ENCODE measurements around the gene POFUT1. TPM values are rescaled to one million over a fixed set of nuclear protein-coding genes. Genes with fewer than 3 reads are reported as not detected.

POFUT1 gene
- total and polyA plus RNA-seq, 9 of the 15 experiments (the other 6 are each of a cell fraction or from before 2014, with no cell fraction given) = 3.5 to 44.7 (median 23.5) TPM

DNA sequence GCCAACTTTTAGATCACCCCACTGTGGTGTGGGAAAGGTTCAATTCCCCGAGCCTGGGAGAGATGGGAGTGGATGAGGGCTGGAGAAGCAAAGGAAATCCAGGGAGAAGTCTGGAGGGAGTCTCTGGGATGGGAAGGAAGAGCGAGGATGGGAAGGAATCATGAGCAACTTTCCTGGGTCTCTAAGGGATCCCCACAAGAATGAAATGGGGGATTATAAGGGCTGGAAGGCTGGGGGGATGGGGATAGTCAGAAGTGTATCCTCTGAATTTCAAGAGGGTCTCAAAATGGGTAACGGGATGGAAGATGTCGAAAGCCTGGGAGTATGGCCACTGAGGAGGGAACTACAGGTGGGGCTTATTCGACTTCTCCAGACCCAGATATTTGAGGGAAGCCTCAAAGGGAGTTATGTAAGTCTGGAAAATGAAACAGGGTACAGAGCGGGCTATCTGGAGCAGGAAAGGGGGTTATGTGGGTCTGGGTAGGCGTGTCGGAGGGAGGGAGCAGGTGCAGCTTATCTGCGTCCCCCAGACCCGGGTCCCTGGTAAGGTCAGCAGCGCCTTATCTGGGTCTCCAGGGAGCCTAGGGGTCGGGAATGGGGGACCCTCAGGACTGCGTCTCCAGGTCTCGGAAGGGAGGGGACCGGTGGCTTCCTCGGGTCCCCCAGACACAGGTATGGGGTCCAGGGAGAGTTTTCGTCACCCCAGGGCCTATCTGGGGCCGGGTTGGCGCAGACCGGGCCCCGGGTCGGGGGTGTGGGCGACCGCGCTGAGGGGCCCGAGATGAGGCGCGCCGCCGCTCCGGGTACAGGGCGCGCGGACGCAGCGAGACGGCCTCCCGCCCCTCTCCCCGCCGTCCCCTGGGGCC lies 687 bp upstream of the POFUT1 start (continued):
- TF ChIP-seq, protein P1, sequence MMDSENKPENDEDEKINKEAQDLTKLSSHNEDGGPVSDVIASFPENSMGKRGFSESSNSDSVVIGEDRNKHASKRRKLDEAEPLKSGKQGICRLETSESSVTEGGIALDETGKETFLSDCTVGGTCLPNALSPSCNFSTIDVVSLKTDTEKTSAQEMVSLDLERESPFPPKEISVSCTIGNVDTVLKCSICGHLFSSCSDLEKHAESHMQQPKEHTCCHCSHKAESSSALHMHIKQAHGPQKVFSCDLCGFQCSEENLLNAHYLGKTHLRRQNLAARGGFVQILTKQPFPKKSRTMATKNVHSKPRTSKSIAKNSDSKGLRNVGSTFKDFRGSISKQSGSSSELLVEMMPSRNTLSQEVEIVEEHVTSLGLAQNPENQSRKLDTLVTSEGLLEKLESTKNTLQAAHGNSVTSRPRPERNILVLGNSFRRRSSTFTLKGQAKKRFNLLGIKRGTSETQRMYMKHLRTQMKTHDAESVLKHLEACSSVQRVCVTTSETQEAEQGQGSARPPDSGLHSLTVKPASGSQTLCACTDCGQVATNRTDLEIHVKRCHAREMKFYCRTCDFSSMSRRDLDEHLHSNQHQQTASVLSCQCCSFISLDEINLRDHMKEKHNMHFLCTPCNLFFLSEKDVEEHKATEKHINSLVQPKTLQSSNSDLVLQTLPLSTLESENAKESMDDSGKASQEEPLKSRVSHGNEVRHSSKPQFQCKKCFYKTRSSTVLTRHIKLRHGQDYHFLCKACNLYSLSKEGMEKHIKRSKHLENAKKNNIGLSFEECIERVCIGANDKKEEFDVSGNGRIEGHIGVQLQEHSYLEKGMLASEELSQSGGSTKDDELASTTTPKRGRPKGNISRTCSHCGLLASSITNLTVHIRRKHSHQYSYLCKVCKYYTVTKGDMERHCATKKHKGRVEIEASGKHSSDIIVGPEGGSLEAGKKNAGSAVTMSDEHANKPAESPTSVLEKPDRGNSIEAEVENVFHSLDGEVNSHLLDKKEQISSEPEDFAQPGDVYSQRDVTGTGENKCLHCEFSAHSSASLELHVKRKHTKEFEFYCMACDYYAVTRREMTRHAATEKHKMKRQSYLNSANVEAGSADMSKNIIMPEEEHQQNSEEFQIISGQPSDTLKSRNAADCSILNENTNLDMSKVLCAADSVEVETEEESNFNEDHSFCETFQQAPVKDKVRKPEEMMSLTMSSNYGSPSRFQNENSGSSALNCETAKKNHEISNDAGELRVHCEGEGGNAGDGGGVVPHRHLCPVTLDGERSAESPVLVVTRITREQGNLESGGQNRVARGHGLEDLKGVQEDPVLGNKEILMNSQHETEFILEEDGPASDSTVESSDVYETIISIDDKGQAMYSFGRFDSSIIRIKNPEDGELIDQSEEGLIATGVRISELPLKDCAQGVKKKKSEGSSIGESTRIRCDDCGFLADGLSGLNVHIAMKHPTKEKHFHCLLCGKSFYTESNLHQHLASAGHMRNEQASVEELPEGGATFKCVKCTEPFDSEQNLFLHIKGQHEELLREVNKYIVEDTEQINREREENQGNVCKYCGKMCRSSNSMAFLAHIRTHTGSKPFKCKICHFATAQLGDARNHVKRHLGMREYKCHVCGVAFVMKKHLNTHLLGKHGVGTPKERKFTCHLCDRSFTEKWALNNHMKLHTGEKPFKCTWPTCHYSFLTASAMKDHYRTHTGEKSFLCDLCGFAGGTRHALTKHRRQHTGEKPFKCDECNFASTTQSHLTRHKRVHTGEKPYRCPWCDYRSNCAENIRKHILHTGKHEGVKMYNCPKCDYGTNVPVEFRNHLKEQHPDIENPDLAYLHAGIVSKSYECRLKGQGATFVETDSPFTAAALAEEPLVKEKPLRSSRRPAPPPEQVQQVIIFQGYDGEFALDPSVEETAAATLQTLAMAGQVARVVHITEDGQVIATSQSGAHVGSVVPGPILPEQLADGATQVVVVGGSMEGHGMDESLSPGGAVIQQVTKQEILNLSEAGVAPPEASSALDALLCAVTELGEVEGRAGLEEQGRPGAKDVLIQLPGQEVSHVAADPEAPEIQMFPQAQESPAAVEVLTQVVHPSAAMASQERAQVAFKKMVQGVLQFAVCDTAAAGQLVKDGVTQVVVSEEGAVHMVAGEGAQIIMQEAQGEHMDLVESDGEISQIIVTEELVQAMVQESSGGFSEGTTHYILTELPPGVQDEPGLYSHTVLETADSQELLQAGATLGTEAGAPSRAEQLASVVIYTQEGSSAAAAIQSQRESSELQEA (IDR thresholded peaks at IDR 0.05; ENCODE audit: low read depth) = no peak
- TF ChIP-seq ZBTB40 (IDR thresholded peaks at IDR 0.05) (0 out of 2 replicates have a peak, but pooled peaks have one; percentile 16), ZBTB40 (CRISPR knock-in tag; IDR thresholded peaks at IDR 0.05) (no peak), ZNF354B (CRISPR knock-in tag; IDR thresholded peaks at IDR 0.05) (no peak), POLR3G (IDR thresholded peaks at IDR 0.05; ENCODE audit: extremely low read depth, insufficient read length, insufficient replicate concordance) (no peak), TRIM24 (IDR thresholded peaks at IDR 0.05) (no peak), FOXA1 (IDR thresholded peaks at IDR 0.05; ENCODE audit: borderline replicate concordance) (no peak), GTF2F1 (IDR thresholded peaks at IDR 0.05; ENCODE audit: low read depth, low read length) (no peak), KAT7 (CRISPR knock-in tag; IDR thresholded peaks at IDR 0.05; ENCODE audit: borderline replicate concordance) (peak; percentile 67; the same call in 1 of the 2 replicates), ELF4 (CRISPR knock-in tag; IDR thresholded peaks at IDR 0.05) (no peak)

Measured in K562 (cell line).